ENCODE measurements around the gene SLC35F3. TPM values are rescaled to one million over a fixed set of nuclear protein-coding genes. Genes with fewer than 3 reads are reported as not detected.

Gene SLC35F3
- total RNA-seq, 2 experiments from 2014 or later: 0.08 TPM; not detected in 1

- ChIA-PET POLR2A (interaction anchor here (0.6 to 1.4 kb wide), 6 partner anchors 8 to 160 kb away, joined by 3 to 7 read pairs (median 4); partner anchors contain the start of gene COA6), CTCF (interaction anchor here (0.8 to 4.8 kb wide), 7 partner anchors 13 to 1291 kb away, joined by 3 to 43 read pairs (median 5); partner anchors contain the start of genes B3GALNT2 and COA6)
- intact Hi-C loops (cut with DNase I, micrococcal nuclease): loop anchor here (5.0 kb wide), 3 partner anchors 99 to 199 kb away; no protein-coding TSS in a partner anchor
- H3K27ac ChIP-seq (ENCODE audit: low read depth in 1 of 2, low read length in 2 of 2): no peak overlapping the region
- TF ChIP-seq CTCF (IDR thresholded peaks at IDR 0.05): no peak
- Mint-ChIP-seq H3K27me3 (peaks cover 51% of the 10 kb centered on the region), H3K36me3 (ENCODE audit: low read depth) (no peaks in the 10 kb centered on the region), H3K27ac (no peak overlapping the region), H3K4me1 (ENCODE audit: low read depth) (peaks cover 20% of the 10 kb centered on the region), H3K4me3 (peak overlapping the region; percentile 76), H3K9me3 (no peaks in the 10 kb centered on the region)
- peaks cover 4 to 26% of the 10 kb centered on the region in 2 experiments for H3K27me3 ChIP-seq (ENCODE audit: control insufficient read depth in 1 of 2, insufficient read depth in 2 of 2, low read length in 2 of 2)
- DNase-seq: no peak
- no peaks in the 10 kb centered on the region for H3K9me3 ChIP-seq (ENCODE audit: control insufficient read depth in 1 of 2, insufficient read depth in 1 of 2, low read length in 2 of 2)
- peaks cover 25% of the 10 kb centered on the region for H3K4me1 ChIP-seq (ENCODE audit: insufficient read depth, low read length)
- H3K4me3 ChIP-seq (ENCODE audit: low read length): peak overlapping the region; percentile 59
- ATAC-seq (ENCODE audit: poor library complexity): no peak
- no peaks in the 10 kb centered on the region for H3K36me3 ChIP-seq (ENCODE audit: insufficient read depth, low read length)
Measured at GRCh38 chr1:234213658-234214128, 309.2 kb downstream of the SLC35F3 start.

GRCh38 chr1:234214129-234214910, 309.8 kb downstream of the SLC35F3 start:
- Histone ChIP-seq H3K9me3 (ENCODE audit: control insufficient read depth in 1 of 2, insufficient read depth in 1 of 2, low read length in 2 of 2) (no peaks in the 10 kb centered on the region), H3K27me3 (ENCODE audit: control insufficient read depth in 1 of 2, insufficient read depth in 2 of 2, low read length in 2 of 2) (peaks cover 4 to 26% of the 10 kb centered on the region in 2 experiments), H3K4me1 (ENCODE audit: insufficient read depth, low read length) (peaks cover 25% of the 10 kb centered on the region), H3K36me3 (ENCODE audit: insufficient read depth, low read length) (no peaks in the 10 kb centered on the region), H3K27ac (ENCODE audit: low read depth in 1 of 2, low read length in 2 of 2) (no peak overlapping the region), H3K4me3 (ENCODE audit: low read length) (peak overlapping the region; percentile 59)
- peak in 11 of 14 experiments; percentile 11 to 71 (median 35) for DNase-seq
- Mint-ChIP-seq H3K9me3 (no peaks in the 10 kb centered on the region), H3K27ac (no peak overlapping the region), H3K4me3 (peak overlapping the region; percentile 76), H3K4me1 (ENCODE audit: low read depth) (peaks cover 20% of the 10 kb centered on the region), H3K36me3 (ENCODE audit: low read depth) (no peaks in the 10 kb centered on the region), H3K27me3 (peaks cover 50% of the 10 kb centered on the region)
- intact Hi-C loops (cut with DNase I, micrococcal nuclease): loop anchor here (5.0 kb wide), 3 partner anchors 98 to 198 kb away; no protein-coding TSS in a partner anchor
- peak; percentile 71 for ATAC-seq (ENCODE audit: poor library complexity)
- ChIA-PET CTCF (interaction anchor here (1.2 to 4.8 kb wide), 4 partner anchors 91 to 159 kb away, joined by 3 to 43 read pairs (median 18); partner anchors contain the start of gene COA6), POLR2A (interaction anchor here (1.1 to 1.3 kb wide), 3 partner anchors 16 to 159 kb away, joined by 3 to 7 read pairs (median 5); partner anchors contain the start of gene COA6)
- no peak for TF ChIP-seq CTCF (IDR thresholded peaks at IDR 0.05)

- intact Hi-C loops (cut with DNase I, micrococcal nuclease): loop anchor here (5.0 kb wide), 3 partner anchors 97 to 197 kb away; no protein-coding TSS in a partner anchor
- Mint-ChIP-seq H3K4me1 (ENCODE audit: low read depth) (peaks cover 20% of the 10 kb centered on the region), H3K27me3 (peaks cover 41% of the 10 kb centered on the region), H3K27ac (no peak overlapping the region), H3K9me3 (no peaks in the 10 kb centered on the region), H3K4me3 (peak overlapping the region; percentile 76), H3K36me3 (ENCODE audit: low read depth) (no peaks in the 10 kb centered on the region)
- ChIA-PET POLR2A (no interaction called here), CTCF (interaction anchor here (1.3 to 4.8 kb wide), 2 partner anchors 95 to 112 kb away, joined by 3 to 43 read pairs; no protein-coding TSS in a partner anchor)
- Histone ChIP-seq H3K4me1 (ENCODE audit: insufficient read depth, low read length) (peaks cover 25% of the 10 kb centered on the region), H3K27me3 (ENCODE audit: control insufficient read depth in 1 of 2, insufficient read depth in 2 of 2, low read length in 2 of 2) (peaks cover 4 to 26% of the 10 kb centered on the region in 2 experiments), H3K9me3 (ENCODE audit: control insufficient read depth in 1 of 2, insufficient read depth in 1 of 2, low read length in 2 of 2) (no peaks in the 10 kb centered on the region), H3K27ac (ENCODE audit: low read depth in 1 of 2, low read length in 2 of 2) (no peak overlapping the region), H3K4me3 (ENCODE audit: low read length) (peak overlapping the region; percentile 59), H3K36me3 (ENCODE audit: insufficient read depth, low read length) (no peaks in the 10 kb centered on the region)
- ATAC-seq (ENCODE audit: poor library complexity) (no peak), DNase-seq (no peak)
- TF ChIP-seq CTCF (IDR thresholded peaks at IDR 0.05): no peak
Measured at GRCh38 chr1:234214911-234215892, 310.7 kb downstream of the SLC35F3 start.

Data from CD4-positive, alpha-beta T cell (primary cell).